DND-41 (cell line): Measurements from ENCODE around the gene GSTA4.

Source experiments
- EZH2 ChIP-seq: IDR thresholded peaks from 3 replicates; pipeline ENCODE4 v1.6.1; 2012; ENCODE audit warnings: borderline replicate concordance, low read depth, mild to moderate bottlenecking, moderate library complexity, low read length, inconsistent platforms; ENCODE audit not compliant: severe bottlenecking
- TF ChIP-seq, protein P1 (sequence below): IDR thresholded peaks from 2 replicates; pipeline ENCODE4 v1.5.1; 2012; ENCODE audit warnings: borderline replicate concordance, low read length, moderate library complexity, mild to moderate bottlenecking; ENCODE audit not compliant: poor library complexity, severe bottlenecking; ENCODE audit errors: extremely low read depth

DNA sequence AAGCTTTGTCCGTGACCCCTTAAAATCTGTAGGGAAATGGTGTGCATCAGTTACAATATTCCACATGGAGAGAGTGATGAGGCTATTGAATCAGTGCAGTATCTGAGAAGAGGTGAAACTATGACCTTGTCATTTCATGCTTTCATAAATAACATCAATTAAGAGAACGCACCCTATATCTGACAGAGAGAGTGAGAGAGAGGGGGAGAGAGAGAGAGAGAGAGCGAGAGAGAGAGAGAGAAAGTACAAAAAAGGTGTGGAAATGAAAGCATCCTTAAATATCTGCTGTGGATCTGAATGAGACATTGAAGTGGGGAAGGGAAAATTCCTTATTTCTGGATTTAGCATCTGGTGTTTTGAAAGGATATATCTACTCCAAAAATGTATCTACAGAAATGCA lies 12.4 kb downstream of the GSTA4 start:
- TF ChIP-seq, protein P1, sequence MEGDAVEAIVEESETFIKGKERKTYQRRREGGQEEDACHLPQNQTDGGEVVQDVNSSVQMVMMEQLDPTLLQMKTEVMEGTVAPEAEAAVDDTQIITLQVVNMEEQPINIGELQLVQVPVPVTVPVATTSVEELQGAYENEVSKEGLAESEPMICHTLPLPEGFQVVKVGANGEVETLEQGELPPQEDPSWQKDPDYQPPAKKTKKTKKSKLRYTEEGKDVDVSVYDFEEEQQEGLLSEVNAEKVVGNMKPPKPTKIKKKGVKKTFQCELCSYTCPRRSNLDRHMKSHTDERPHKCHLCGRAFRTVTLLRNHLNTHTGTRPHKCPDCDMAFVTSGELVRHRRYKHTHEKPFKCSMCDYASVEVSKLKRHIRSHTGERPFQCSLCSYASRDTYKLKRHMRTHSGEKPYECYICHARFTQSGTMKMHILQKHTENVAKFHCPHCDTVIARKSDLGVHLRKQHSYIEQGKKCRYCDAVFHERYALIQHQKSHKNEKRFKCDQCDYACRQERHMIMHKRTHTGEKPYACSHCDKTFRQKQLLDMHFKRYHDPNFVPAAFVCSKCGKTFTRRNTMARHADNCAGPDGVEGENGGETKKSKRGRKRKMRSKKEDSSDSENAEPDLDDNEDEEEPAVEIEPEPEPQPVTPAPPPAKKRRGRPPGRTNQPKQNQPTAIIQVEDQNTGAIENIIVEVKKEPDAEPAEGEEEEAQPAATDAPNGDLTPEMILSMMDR: no peak
- no peak for TF ChIP-seq EZH2
